GM23338 (cell line): Measurements from ENCODE around the gene INPP5A. TPM values are rescaled to one million over a fixed set of nuclear protein-coding genes. Genes with fewer than 3 reads are reported as not detected.

ENCODE experiments used
- ATAC-seq: fragments of 200-7000 bp; cut with Tn5 transposase; 3 replicates; pipeline ENCODE4 v1.9.1; 2020
- DNase-seq: peaks from one replicate; pipeline ENCODE4 v3.0.0-alpha.2; 2015; ENCODE audit warnings: low spot score
- H2AFZ ChIP-seq: fragments of 200-600 bp; sonication (generic); 2 replicates; pipeline ENCODE4 v1.8.0; 2016; ENCODE audit warnings: antibody characterized with exemption, mild to moderate bottlenecking, moderate library complexity
- H3F3A ChIP-seq: fragments of 200-600 bp; sonication (generic); replicated peaks from 2 replicates; pipeline ENCODE4 v1.8.0; 2017; ENCODE audit warnings: antibody characterized with exemption, mixed run types, low read depth
- H3K27ac ChIP-seq: fragments of 200-600 bp; sonication (generic); 2 replicates; pipeline ENCODE4 v1.6.1; 2016; ENCODE audit warnings: low read depth
- H3K27me3 ChIP-seq: fragments of 200-600 bp; sonication (generic); 2 replicates; pipeline ENCODE4 v1.8.0; 2016; ENCODE audit warnings: mild to moderate bottlenecking, mixed run types, moderate library complexity; ENCODE audit not compliant: insufficient read depth
- H3K36me3 ChIP-seq: fragments of 200-600 bp; sonication (generic); 2 replicates; pipeline ENCODE4 v1.8.0; 2016; ENCODE audit warnings: mild to moderate bottlenecking; ENCODE audit not compliant: insufficient read depth
- H3K4me1 ChIP-seq: fragments of 200-600 bp; sonication (generic); 2 replicates; pipeline ENCODE4 v1.8.0; 2016; ENCODE audit warnings: mild to moderate bottlenecking, moderate library complexity; ENCODE audit not compliant: insufficient read depth
- H3K4me2 ChIP-seq: fragments of 200-600 bp; sonication (generic); 2 replicates; pipeline ENCODE4 v1.7.1; 2017; ENCODE audit warnings: mixed run types
- H3K4me3 ChIP-seq: fragments of 200-600 bp; sonication (generic); 2 replicates; pipeline ENCODE4 v1.6.1; 2016; ENCODE audit warnings: mixed run types
- H3K79me2 ChIP-seq: fragments of 200-600 bp; sonication (generic); replicated peaks from 2 replicates; pipeline ENCODE4 v1.8.0; 2017; ENCODE audit warnings: mild to moderate bottlenecking; ENCODE audit not compliant: insufficient read depth
- H3K9me2 ChIP-seq: fragments of 200-600 bp; sonication (generic); 2 replicates; pipeline ENCODE4 v1.8.0; 2017; ENCODE audit not compliant: insufficient read depth
- H4K20me1 ChIP-seq: fragments of 200-600 bp; sonication (generic); replicated peaks from 2 replicates; pipeline ENCODE4 v1.8.0; 2017; ENCODE audit warnings: mild to moderate bottlenecking; ENCODE audit not compliant: insufficient read depth
- H3K27ac Mint-ChIP-seq: 2 replicates; pipeline ENCODE4 v1.8.0; 2020; ENCODE audit warnings: inconsistent platforms, mild to moderate bottlenecking, moderate library complexity, mixed read lengths
- H3K27me3 Mint-ChIP-seq: 3 replicates; pipeline ENCODE4 v1.8.0; 2022; ENCODE audit warnings: low read depth, mild to moderate bottlenecking, moderate library complexity, mixed read lengths, inconsistent platforms; ENCODE audit not compliant: insufficient read depth, poor library complexity
- H3K36me3 Mint-ChIP-seq: 3 replicates; pipeline ENCODE4 v1.8.0; 2021; ENCODE audit warnings: low read depth, mild to moderate bottlenecking, inconsistent platforms, moderate library complexity, mixed read lengths
- H3K4me1 Mint-ChIP-seq: 3 replicates; pipeline ENCODE4 v1.8.0; 2020; ENCODE audit warnings: mild to moderate bottlenecking, inconsistent platforms, mixed read lengths
- H3K4me3 Mint-ChIP-seq: 3 replicates; pipeline ENCODE4 v1.8.0; 2021; ENCODE audit warnings: moderate library complexity, mild to moderate bottlenecking, inconsistent platforms, mixed read lengths
- H3K9me3 Mint-ChIP-seq: 3 replicates; pipeline ENCODE4 v1.8.0; 2020; ENCODE audit warnings: moderate library complexity, mild to moderate bottlenecking, inconsistent platforms, mixed read lengths
- CREB1 ChIP-seq: fragments of 250-450 bp; sonication (Bioruptor Pico); IDR thresholded peaks from 2 replicates; pipeline ENCODE4 v1.5.0; 2020; ENCODE audit warnings: low read depth, mild to moderate bottlenecking, moderate library complexity
- EZH2 ChIP-seq: fragments of 200-600 bp; sonication (generic); IDR thresholded peaks from one replicate; pipeline ENCODE4 v1.8.0; 2017; ENCODE audit warnings: antibody characterized with exemption, mild to moderate bottlenecking, low read depth; ENCODE audit not compliant: unreplicated experiment
- EZH2phosphoT487 ChIP-seq: fragments of 200-600 bp; sonication (generic); IDR thresholded peaks from one replicate; pipeline ENCODE4 v1.8.1; 2018; ENCODE audit warnings: antibody characterized with exemption; ENCODE audit not compliant: unreplicated experiment
- JUNB ChIP-seq: IDR thresholded peaks from one replicate; pipeline ENCODE4 v1.6.1; 2016; ENCODE audit warnings: antibody characterized with exemption; ENCODE audit not compliant: unreplicated experiment
- NANOG ChIP-seq: IDR thresholded peaks from 2 replicates; pipeline ENCODE4 v1.6.1; 2016; ENCODE audit warnings: antibody characterized with exemption, borderline replicate concordance
- REST ChIP-seq: IDR thresholded peaks from one replicate; pipeline ENCODE4 v1.6.1; 2018; ENCODE audit warnings: antibody characterized with exemption; ENCODE audit not compliant: unreplicated experiment
- STAT1 ChIP-seq: IDR thresholded peaks from one replicate; pipeline ENCODE4 v1.6.1; 2016; ENCODE audit warnings: antibody characterized with exemption; ENCODE audit not compliant: unreplicated experiment
- ZNF114 ChIP-seq: fragments of 250-450 bp; sonication (Bioruptor Pico); IDR thresholded peaks from 2 replicates; pipeline ENCODE4 v1.5.0; 2020; ENCODE audit warnings: mild to moderate bottlenecking, moderate library complexity
- ZNF331 ChIP-seq: fragments of 250-450 bp; sonication (Bioruptor Pico); IDR thresholded peaks from 2 replicates; pipeline ENCODE4 v1.5.0; 2020; ENCODE audit warnings: low read depth, mild to moderate bottlenecking, moderate library complexity
- polyA plus RNA-seq: library from polyadenylated mRNA; unstranded; fragments of >200 nt; fragmentation: Nextera tagmentation; extraction: Ambion mirVana; gene quantifications from 2 replicates; pipeline ENCODE4 v1.2.1, GENCODE V29; 2016
- total RNA-seq: library from RNA; depleted of rRNA; stranded (reverse); fragments of >200 nt; shearing (Covaris generic); gene quantifications from 2 replicates; pipeline ENCODE4 v1.2.3, GENCODE V29; 2014
- TF ChIP-seq, protein P1 (sequence below): IDR thresholded peaks from 2 replicates; pipeline ENCODE4 v1.6.1; 2016; ENCODE audit warnings: antibody characterized with exemption

Gene INPP5A
- total and polyA plus RNA-seq, 2 experiments from 2014 or later, result 5.9 to 40.6 TPM

- TF ChIP-seq REST (no peak), STAT1 (no peak), EZH2 (no peak), NANOG (no peak), JUNB (no peak), ZNF114 (no peak), ZNF331 (CRISPR knock-in tag) (no peak), EZH2phosphoT487 (no peak), CREB1 (CRISPR knock-in tag) (no peak)
- TF ChIP-seq, protein P1, sequence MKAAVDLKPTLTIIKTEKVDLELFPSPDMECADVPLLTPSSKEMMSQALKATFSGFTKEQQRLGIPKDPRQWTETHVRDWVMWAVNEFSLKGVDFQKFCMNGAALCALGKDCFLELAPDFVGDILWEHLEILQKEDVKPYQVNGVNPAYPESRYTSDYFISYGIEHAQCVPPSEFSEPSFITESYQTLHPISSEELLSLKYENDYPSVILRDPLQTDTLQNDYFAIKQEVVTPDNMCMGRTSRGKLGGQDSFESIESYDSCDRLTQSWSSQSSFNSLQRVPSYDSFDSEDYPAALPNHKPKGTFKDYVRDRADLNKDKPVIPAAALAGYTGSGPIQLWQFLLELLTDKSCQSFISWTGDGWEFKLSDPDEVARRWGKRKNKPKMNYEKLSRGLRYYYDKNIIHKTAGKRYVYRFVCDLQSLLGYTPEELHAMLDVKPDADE, result no peak
Observed at GRCh38 chr10:132813001-132813401, 275.4 kb downstream of the INPP5A start (continued).

DNA sequence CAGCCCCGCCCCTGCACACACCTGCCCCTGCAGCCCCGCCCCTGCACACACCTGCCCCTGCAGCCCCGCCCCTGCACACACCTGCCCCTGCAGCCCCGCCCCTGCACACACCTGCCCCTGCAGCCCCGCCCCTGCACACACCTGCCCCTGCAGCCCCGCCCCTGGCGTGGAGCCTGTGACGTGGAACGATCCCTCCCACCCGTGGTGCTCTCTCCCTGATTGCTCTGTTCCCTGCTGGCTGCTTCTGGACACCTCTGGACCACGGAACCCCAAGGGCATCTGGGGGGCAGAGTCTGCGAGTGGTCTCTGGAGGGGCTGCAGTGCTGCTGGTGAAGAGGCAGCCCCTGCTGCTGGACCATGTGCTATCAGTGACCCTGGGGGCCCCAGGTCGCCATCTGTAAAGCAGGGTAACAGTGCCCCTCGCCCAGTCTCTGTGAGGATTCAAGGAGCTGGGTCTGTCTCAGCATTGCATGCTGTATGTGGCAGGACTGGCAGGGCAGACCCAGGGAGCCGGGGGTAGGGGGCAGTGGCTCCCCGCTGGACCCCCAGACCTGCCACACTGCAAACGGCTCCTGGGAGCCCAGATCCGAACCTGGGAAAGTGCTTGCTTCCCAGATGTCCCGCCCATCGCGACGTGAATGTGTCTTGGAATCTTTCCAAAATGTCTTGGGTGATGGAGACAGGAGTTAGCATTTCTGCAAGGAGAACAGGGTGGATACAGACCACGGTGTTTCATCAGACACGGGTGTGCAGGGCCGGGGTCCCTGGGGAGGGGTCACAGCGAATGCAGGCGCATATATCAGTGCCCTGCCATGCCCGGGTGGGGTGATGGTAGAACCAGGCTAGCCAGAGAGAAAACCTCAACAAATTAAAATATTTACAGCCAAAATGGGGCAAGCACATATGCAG, 276.2 kb downstream of the INPP5A start:
- Histone ChIP-seq H3K27ac (no peak overlapping the region), H2AFZ (no peak overlapping the region), H3K79me2 (no peaks in the 10 kb centered on the region), H4K20me1 (no peaks in the 10 kb centered on the region), H3K27me3 (no peaks in the 10 kb centered on the region), H3F3A (no peaks in the 10 kb centered on the region), H3K9me2 (no peaks in the 10 kb centered on the region), H3K36me3 (no peaks in the 10 kb centered on the region), H3K4me2 (no peak overlapping the region), H3K4me3 (no peak overlapping the region), H3K4me1 (no peaks in the 10 kb centered on the region)
- Mint-ChIP-seq H3K4me1 (0 out of 3 replicates have a peak, but pooled peaks cover 3% of the 10 kb centered on the region), H3K36me3 (no peaks in the 10 kb centered on the region), H3K27me3 (peaks cover 6% of the 10 kb centered on the region), H3K4me3 (no peak overlapping the region), H3K9me3 (peaks cover 2% of the 10 kb centered on the region; the same call in 1 of the 3 replicates), H3K27ac (no peak overlapping the region)
- ATAC-seq, result no peak
- no peak for DNase-seq
- TF ChIP-seq NANOG, result no peak
